Upper lobe of right lung (tissue), 1 donor: Measurements from ENCODE around the gene OR2L5. TPM values are rescaled to one million over a fixed set of nuclear protein-coding genes. Genes with fewer than 3 reads are reported as not detected.

ENCODE experiments used
- ATAC-seq: fragments of 200-7000 bp; cut with Tn5 transposase; one replicate; pipeline ENCODE4 v1.9.1; 2020; ENCODE audit warnings: mild to moderate bottlenecking, moderate library complexity
- DNase-seq: peaks from one replicate; pipeline ENCODE4 v3.0.0-alpha.2; 2020
- H3K27ac ChIP-seq: fragments of 200-600 bp; one replicate; pipeline ENCODE4 v1.8.0; 2022
- H3K27me3 ChIP-seq: fragments of 200-600 bp; one replicate; pipeline ENCODE4 v1.8.0; 2022; ENCODE audit warnings: mild to moderate bottlenecking
- H3K36me3 ChIP-seq: fragments of 200-600 bp; one replicate; pipeline ENCODE4 v1.8.0; 2022
- H3K4me1 ChIP-seq: fragments of 200-600 bp; one replicate; pipeline ENCODE4 v1.8.0; 2022
- H3K4me3 ChIP-seq: fragments of 200-600 bp; one replicate; pipeline ENCODE4 v1.8.0; 2022; ENCODE audit warnings: mild to moderate bottlenecking
- H3K9me3 ChIP-seq: fragments of 200-600 bp; one replicate; pipeline ENCODE4 v1.8.0; 2022
- CTCF ChIP-seq: fragments of 200-600 bp; IDR thresholded peaks from one replicate; pipeline ENCODE4 v1.8.0; 2022; ENCODE audit warnings: antibody characterized with exemption
- intact Hi-C: fragments of 100-400 bp; cut with DNase I; formaldehyde crosslinking; loops from one replicate; pipeline ENCODE4 v1.11.0; 2022
- long read RNA-seq: library from polyadenylated mRNA; unstranded; transcript quantifications from one replicate; pipeline ENCODE4 v2.0.0, GENCODE V29; 2021
- total RNA-seq: library from RNA; stranded (reverse); fragmentation: NEBNext Ultra II Directional; extraction: Animal tissue kit (Norgen Biotek cat#: 25700); gene quantifications from one replicate; pipeline ENCODE4 v1.2.1, GENCODE V29; 2021
- donor health status: DM: no; HTN: yes; CAD: no; lungs with severe emphysema.

The OR2L5 gene
- not detected for total RNA-seq
- long read RNA-seq, result 0 reads

GRCh38 chr1:248013229-248013710 lies at the start of gene OR2L5:
Gene OR2L5, plus strand, starts transcription at chr1:248013660. Its CDS starts 8,288 bp downstream, at chr1:248021948.
- ATAC-seq (no peak), DNase-seq (no peak)
- TF ChIP-seq CTCF, result no peak
- no peaks in the 10 kb centered on the region for H3K4me1 ChIP-seq
- intact Hi-C loops, result no loop called here
- H3K4me3 ChIP-seq, result no peak within 1 kb of the TSS
- no peak within 1 kb of the TSS for H3K27ac ChIP-seq
- no peaks in the 10 kb centered on the region for H3K27me3 ChIP-seq
- H3K36me3 ChIP-seq, result no peaks in the 10 kb centered on the region
- peaks cover 11% of the 10 kb centered on the region for H3K9me3 ChIP-seq

GRCh38 chr1:247964933-247965332 lies 48.5 kb upstream of the OR2L5 start, which contains the start of gene OR2AK2:
Gene OR2AK2, plus strand, starts transcription at chr1:247965233. Its CDS starts 144 bp downstream, at chr1:247965377.
- Histone ChIP-seq H3K4me1 (no peaks in the 10 kb centered on the region), H3K36me3 (no peaks in the 10 kb centered on the region), H3K9me3 (no peaks in the 10 kb centered on the region), H3K4me3 (no peak within 1 kb of the TSS), H3K27ac (no peak within 1 kb of the TSS), H3K27me3 (no peaks in the 10 kb centered on the region)
- intact Hi-C loops, result no loop called here
- TF ChIP-seq CTCF, result no peak
- DNase-seq (no peak), ATAC-seq (no peak)

GRCh38 chr1:247966532-247967204 lies 46.8 kb upstream of the OR2L5 start:
- DNase-seq (no peak), ATAC-seq (no peak)
- no peak overlapping the region for H3K4me3 ChIP-seq
- no peaks in the 10 kb centered on the region for H3K27me3 ChIP-seq
- H3K27ac ChIP-seq, result no peak overlapping the region
- no peak for TF ChIP-seq CTCF
- intact Hi-C loops, result no loop called here
- no peaks in the 10 kb centered on the region for H3K36me3 ChIP-seq
- H3K4me1 ChIP-seq, result no peaks in the 10 kb centered on the region
- no peaks in the 10 kb centered on the region for H3K9me3 ChIP-seq

GRCh38 chr1:247992986-247993385 lies 20.5 kb upstream of the OR2L5 start:
- no peak for TF ChIP-seq CTCF
- Histone ChIP-seq H3K9me3 (no peaks in the 10 kb centered on the region), H3K27me3 (no peaks in the 10 kb centered on the region), H3K4me1 (no peaks in the 10 kb centered on the region), H3K36me3 (no peaks in the 10 kb centered on the region), H3K27ac (no peak overlapping the region), H3K4me3 (no peak overlapping the region)
- intact Hi-C loops, result no loop called here
- ATAC-seq, result no peak
- DNase-seq, result no peak

- H3K4me3 ChIP-seq, result no peak overlapping the region
- intact Hi-C loops, result no loop called here
- H3K27me3 ChIP-seq, result no peaks in the 10 kb centered on the region
- no peaks in the 10 kb centered on the region for H3K36me3 ChIP-seq
- H3K4me1 ChIP-seq, result no peaks in the 10 kb centered on the region
- DNase-seq (no peak), ATAC-seq (no peak)
- H3K27ac ChIP-seq, result no peak overlapping the region
- no peak for TF ChIP-seq CTCF
- no peaks in the 10 kb centered on the region for H3K9me3 ChIP-seq
Measured at GRCh38 chr1:247998811-247999210, 14.6 kb upstream of the OR2L5 start.
